ENCODE data around the gene PLEKHG5.

Gene PLEKHG5

DNA sequence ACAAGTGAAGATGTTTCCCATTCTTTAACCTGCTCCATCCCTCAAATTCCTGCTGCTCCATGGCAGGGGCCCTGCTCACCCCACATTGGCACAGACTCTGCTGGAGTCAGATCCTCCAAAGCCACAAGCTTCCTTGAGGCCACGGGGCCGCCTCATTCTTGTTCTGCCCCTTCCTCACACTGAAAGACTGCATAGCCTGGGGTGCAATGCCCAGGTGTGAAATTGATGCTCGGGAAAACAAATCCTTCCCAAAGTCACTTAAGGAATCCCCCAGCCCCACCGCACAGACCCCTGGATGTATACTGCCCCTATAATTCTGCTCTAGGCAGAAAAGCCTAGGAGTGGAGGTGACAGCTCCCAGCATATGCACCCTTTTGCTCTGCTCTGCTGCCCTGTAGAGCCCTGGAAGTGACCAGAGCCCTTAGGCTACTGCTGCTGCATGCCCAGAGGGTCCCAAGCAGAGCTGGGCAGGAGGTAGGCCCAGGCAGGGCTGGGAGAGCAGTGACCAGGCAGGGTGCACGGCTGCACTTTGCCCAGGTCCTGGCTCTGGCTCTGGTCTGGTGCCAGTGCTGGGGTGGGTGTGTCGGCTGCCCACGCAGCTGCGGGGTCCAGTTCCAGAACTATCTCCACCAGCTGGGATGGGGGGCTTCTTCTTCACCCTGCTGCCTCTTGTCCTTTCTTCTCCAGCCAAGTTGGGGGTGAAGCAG, 73.4 kb downstream of the PLEKHG5 start:
- FAIRE-seq = no peak

More for the DNA sequence above, 73.4 kb downstream of the PLEKHG5 start:
- no peak for DNase-seq (ENCODE audit: insufficient read length, low spot score)
- TF ChIP-seq, protein P1, sequence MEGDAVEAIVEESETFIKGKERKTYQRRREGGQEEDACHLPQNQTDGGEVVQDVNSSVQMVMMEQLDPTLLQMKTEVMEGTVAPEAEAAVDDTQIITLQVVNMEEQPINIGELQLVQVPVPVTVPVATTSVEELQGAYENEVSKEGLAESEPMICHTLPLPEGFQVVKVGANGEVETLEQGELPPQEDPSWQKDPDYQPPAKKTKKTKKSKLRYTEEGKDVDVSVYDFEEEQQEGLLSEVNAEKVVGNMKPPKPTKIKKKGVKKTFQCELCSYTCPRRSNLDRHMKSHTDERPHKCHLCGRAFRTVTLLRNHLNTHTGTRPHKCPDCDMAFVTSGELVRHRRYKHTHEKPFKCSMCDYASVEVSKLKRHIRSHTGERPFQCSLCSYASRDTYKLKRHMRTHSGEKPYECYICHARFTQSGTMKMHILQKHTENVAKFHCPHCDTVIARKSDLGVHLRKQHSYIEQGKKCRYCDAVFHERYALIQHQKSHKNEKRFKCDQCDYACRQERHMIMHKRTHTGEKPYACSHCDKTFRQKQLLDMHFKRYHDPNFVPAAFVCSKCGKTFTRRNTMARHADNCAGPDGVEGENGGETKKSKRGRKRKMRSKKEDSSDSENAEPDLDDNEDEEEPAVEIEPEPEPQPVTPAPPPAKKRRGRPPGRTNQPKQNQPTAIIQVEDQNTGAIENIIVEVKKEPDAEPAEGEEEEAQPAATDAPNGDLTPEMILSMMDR (IDR thresholded peaks at IDR 0.05; ENCODE audit: insufficient read depth, missing control alignments) = no peak
